ENCODE measurements around the gene MAP2K1. TPM values are rescaled to one million over a fixed set of nuclear protein-coding genes. Genes with fewer than 3 reads are reported as not detected.

Gene MAP2K1
- total RNA-seq, 2 donors from 2014 or later = 121 to 134 TPM

DNA sequence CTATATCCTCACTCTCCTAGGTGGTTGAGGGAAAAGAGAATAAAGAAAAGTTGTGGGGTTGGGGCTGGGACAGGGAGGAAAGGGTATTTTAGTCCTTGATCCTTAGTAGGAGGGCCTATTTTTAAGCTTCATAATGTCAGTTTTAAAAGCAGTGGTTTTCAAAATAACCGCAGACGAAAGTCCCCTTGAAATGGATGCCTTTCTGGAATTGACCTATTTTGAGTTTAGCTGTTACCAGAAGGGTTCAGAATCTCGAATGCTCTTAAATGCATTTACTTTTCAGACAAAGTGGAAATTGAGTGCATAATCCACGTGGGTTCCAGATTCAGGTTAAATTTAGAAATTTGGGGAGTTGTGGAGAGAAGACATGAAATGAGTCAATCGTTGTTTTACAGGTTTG, 16.6 kb downstream of the MAP2K1 start:
- no peaks in the 10 kb centered on the region for H3K36me3 Mint-ChIP-seq
- ATAC-seq = no peak

DNA sequence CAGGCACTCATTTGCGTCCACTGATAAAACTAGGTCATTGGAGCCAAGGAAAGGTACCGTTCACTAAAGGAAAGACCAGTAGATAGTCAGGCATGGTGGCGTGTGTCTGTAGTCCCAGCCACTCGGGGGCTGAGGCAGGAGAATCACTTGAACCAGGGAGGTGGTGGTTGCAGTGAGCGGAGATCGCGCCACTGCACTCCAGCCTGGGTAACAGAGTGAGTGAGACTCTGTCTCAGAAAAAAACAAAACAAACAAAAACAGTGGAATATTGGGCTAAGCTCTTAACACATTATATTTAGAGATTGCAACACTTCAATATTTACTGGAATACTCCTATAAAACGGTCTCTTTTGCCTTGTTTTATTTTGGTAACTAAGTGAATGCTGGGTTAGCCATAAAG, 17.4 kb downstream of the MAP2K1 start:
- peak overlapping the region; percentile 54 for H3K4me3 Mint-ChIP-seq
- DNase-seq (ENCODE audit: low spot score) (no peak), ATAC-seq (no peak)
- no peak overlapping the region for H3K27ac Mint-ChIP-seq
- peaks cover 67 to 74% of the 10 kb centered on the region in 2 donors for H3K4me1 Mint-ChIP-seq (ENCODE audit: low read depth in 2 of 2)
- H3K27me3 Mint-ChIP-seq = no peaks in the 10 kb centered on the region
- H3K9me3 Mint-ChIP-seq = no peaks in the 10 kb centered on the region
- H3K36me3 Mint-ChIP-seq = no peaks in the 10 kb centered on the region

More for the DNA sequence above, 16.6 kb downstream of the MAP2K1 start:
- H3K27me3 Mint-ChIP-seq = no peaks in the 10 kb centered on the region
- peak overlapping the region; percentile 53 to 57 for H3K27ac Mint-ChIP-seq
- no peaks in the 10 kb centered on the region for H3K9me3 Mint-ChIP-seq
- peaks cover 59 to 66% of the 10 kb centered on the region in 2 donors for H3K4me1 Mint-ChIP-seq (ENCODE audit: low read depth in 2 of 2)
- no peak for DNase-seq (ENCODE audit: low spot score)
- H3K4me3 Mint-ChIP-seq = peak overlapping the region; percentile 57

DNA sequence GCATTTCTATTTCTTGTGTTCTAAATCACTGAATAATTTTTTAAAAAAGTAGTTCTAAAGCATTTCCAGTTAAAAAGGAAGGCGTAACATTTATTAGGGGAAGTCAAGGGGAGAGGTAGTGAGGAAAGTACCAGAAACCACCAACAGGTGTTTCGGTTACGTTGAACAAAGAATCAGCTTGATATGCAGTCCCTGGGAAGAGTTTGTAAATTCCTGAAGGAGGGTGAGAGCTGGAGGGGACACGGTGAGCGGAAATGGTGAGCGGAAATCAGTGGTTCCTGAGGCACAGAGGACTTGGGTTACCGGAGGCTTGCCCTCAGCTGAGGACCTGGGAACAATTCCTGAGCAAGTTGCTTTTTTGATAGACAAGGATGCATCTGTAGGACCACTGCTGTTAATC, 17.8 kb downstream of the MAP2K1 start:
- DNase-seq (ENCODE audit: low spot score) (no peak), ATAC-seq (no peak)
- Mint-ChIP-seq H3K27ac (no peak overlapping the region), H3K36me3 (no peaks in the 10 kb centered on the region), H3K27me3 (no peaks in the 10 kb centered on the region), H3K4me3 (peak overlapping the region; percentile 54), H3K9me3 (no peaks in the 10 kb centered on the region), H3K4me1 (ENCODE audit: low read depth in 2 of 2) (peaks cover 71 to 78% of the 10 kb centered on the region in 2 donors)

DNA sequence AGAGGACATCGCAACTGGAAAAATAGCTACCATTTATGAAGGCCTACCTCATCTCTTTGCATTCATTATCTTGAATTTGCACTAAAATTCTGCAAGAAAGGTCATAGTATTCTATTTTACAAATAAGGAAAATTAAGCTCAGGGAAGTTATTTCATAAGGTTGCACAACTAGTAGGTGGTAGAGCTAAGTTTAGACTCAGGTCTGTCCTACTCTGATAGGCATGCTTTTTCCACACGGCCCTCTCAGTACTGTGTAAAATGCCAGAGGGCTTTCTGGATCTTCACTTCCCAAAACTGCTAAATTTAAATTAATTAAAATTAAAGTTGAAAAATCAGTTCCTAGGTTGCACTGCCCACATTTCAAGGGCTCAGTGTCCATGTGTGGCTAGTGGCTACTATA, 18.3 kb downstream of the MAP2K1 start:
- peak overlapping the region; percentile 54 for H3K4me3 Mint-ChIP-seq
- no peaks in the 10 kb centered on the region for H3K9me3 Mint-ChIP-seq
- no peak for DNase-seq (ENCODE audit: low spot score)
- peaks cover 75 to 83% of the 10 kb centered on the region in 2 donors for H3K4me1 Mint-ChIP-seq (ENCODE audit: low read depth in 2 of 2)
- H3K27ac Mint-ChIP-seq = no peak overlapping the region
- no peaks in the 10 kb centered on the region for H3K36me3 Mint-ChIP-seq
- ATAC-seq = no peak
- H3K27me3 Mint-ChIP-seq = no peaks in the 10 kb centered on the region

DNA sequence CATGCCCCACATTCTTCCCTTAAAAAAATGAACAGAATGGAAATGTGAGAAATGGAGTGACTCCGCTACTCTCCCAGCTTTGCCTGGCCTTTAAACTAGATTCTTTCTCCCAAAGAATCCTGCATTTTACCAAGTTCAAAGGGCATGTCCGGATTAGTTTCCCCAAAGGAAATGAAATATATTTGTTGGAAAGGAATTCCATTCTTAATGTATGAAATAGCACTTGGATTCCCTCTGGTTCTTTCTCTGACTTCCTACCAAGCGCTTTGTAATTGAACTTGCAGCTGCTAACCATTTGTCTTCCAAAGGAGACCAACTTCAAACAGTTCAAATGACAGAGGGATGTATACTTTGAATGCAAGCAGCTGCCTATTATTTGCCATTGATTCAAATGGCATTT, 18.9 kb downstream of the MAP2K1 start:
- Mint-ChIP-seq H3K27ac (no peak overlapping the region), H3K27me3 (no peaks in the 10 kb centered on the region), H3K36me3 (no peaks in the 10 kb centered on the region), H3K4me1 (ENCODE audit: low read depth in 2 of 2) (peaks cover 75 to 84% of the 10 kb centered on the region in 2 donors), H3K4me3 (no peak overlapping the region), H3K9me3 (no peaks in the 10 kb centered on the region)
- DNase-seq (ENCODE audit: low spot score) (no peak), ATAC-seq (no peak)

DNA sequence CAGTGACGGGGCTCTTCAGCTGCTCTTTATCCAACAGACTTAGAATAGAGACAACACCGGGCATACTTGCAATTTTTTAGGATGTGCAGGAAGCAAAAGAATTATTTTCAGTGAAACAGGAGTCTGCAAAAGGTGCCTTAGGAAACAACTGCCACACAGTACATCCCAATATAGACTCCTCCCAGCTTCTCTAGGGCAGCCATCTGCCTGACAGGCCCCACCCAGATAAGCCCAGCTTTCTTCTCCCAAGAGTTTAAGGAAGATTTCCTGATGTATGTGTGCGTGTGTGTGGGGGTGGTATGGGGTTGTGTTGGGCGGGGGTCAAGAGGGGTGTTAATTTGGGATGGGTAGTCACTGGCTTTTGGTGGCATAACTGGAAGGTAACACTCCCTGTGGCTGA, 21.5 kb downstream of the MAP2K1 start:
- H3K27me3 Mint-ChIP-seq = no peaks in the 10 kb centered on the region
- H3K4me3 Mint-ChIP-seq = no peak overlapping the region
- DNase-seq (ENCODE audit: low spot score) (no peak), ATAC-seq (no peak)
- H3K27ac Mint-ChIP-seq = peak overlapping the region in 1 of 2 donors; percentile 86
- no peaks in the 10 kb centered on the region for H3K9me3 Mint-ChIP-seq
- no peaks in the 10 kb centered on the region for H3K36me3 Mint-ChIP-seq
- peaks cover 75 to 77% of the 10 kb centered on the region in 2 donors for H3K4me1 Mint-ChIP-seq (ENCODE audit: low read depth in 2 of 2)

DNA sequence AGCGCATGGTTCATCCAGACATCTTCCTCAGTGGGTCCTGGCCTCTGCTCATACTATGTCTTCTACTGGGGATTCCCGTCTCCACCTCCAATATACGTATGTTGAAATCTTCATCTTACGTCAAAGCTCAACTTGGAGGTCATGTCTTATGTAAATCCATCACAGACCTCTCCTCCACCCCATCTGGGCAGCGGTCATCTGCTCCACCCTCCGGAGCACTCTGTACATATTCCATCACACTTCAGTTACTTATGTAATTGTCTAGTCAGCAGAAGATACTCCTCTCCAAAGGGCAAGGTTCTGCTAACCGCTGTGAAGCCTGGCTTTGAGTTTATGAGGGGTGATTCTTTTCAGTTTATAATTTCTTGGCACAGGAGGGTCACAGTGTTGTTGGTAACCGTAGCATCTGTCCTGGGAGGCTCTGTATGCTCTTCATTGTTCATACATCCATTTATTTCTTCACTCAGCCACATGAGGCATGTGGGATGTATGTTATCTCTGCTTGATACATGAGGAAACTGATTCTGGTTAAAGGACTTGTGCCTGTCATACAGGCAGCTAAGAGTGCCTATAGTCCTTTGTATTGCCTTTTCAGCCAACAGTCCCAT, 22.1 kb downstream of the MAP2K1 start:
- DNase-seq (ENCODE audit: low spot score) (no peak), ATAC-seq (no peak)
- H3K9me3 Mint-ChIP-seq = no peaks in the 10 kb centered on the region
- peaks cover 74 to 76% of the 10 kb centered on the region in 2 donors for H3K4me1 Mint-ChIP-seq (ENCODE audit: low read depth in 2 of 2)
- peaks cover 3% of the 10 kb centered on the region for H3K36me3 Mint-ChIP-seq
- H3K27ac Mint-ChIP-seq = peak overlapping the region in 1 of 2 donors; percentile 86
- no peaks in the 10 kb centered on the region for H3K27me3 Mint-ChIP-seq
- H3K4me3 Mint-ChIP-seq = no peak overlapping the region

DNA sequence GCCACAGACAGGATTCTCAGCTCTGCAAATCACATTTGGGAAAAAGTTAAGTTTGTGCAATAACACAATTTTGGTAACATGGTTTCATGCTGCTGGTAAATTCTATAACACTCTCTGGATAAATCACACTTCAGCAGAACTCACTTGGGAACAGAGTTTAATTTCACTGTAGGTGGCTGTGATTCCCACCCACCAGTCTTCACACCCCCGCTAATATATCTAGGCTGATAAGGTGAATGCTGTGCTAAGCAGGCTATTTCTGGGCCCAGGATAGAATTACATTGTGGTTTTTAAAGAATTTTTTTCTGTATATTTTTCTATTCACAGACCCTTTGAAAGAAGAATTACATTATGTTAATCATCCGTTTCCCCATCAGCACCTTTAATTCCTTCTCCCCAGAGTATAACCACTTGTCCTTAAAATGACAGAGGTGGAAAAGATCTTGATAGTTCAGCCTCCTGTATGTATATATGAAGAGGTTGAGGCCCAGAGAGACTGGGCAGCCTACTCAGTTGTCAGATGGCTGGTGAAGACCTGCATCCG, 22.9 kb downstream of the MAP2K1 start:
- Mint-ChIP-seq H3K4me3 (peak overlapping the region; percentile 85), H3K27me3 (no peaks in the 10 kb centered on the region), H3K9me3 (no peaks in the 10 kb centered on the region), H3K36me3 (peaks cover 11% of the 10 kb centered on the region), H3K27ac (peak overlapping the region; percentile 83 to 86), H3K4me1 (ENCODE audit: low read depth in 2 of 2) (peaks cover 76% of the 10 kb centered on the region in 2 donors)
- ATAC-seq (no peak), DNase-seq (ENCODE audit: low spot score) (no peak)

DNA sequence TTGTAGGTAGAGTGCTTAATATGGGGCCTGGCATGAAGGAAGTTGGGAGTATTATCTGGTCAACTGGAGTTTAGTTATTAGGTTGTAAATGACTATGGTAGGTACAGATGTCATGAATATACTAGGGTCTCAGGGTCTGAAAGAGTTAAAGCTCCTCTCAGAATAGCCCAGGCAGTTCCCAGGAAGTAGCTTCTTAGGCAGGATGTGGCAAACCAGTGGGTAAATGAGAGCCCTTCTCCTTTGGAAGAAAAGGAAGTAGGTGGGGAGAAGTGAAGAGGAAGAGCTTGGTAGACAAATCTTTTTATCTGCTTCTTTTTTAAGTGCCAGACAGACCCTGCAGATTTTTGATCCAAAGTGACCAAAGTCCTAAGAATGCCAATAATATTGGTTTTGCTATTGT, 24.5 kb downstream of the MAP2K1 start:
- DNase-seq (ENCODE audit: low spot score) (no peak), ATAC-seq (no peak)
- Mint-ChIP-seq H3K36me3 (peaks cover 11% of the 10 kb centered on the region), H3K9me3 (no peaks in the 10 kb centered on the region), H3K4me1 (ENCODE audit: low read depth in 2 of 2) (peaks cover 81 to 84% of the 10 kb centered on the region in 2 donors), H3K4me3 (peak overlapping the region; percentile 85), H3K27me3 (no peaks in the 10 kb centered on the region), H3K27ac (peak overlapping the region; percentile 83 to 86)

DNA sequence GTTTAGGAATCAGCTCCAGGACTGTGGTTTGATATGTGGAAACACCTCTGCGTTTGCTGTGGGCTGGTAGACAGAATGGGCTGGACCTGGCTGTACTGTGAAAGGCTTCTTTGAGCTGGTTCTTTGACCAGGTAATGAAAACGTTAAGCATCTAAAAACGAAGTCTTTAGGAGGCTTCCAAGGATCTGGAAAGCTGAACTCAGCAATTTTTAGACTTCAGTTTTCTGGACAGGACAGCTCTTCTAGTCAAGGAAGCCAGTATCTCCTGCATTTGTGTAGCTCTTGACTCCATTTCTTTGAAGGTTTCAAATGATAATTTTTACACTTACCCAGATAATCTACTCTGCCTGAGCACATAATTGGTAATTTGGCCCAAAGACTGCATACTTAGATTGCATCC, 25.5 kb downstream of the MAP2K1 start:
- no peak for ATAC-seq
- no peak overlapping the region for H3K4me3 Mint-ChIP-seq
- peaks cover 11% of the 10 kb centered on the region for H3K36me3 Mint-ChIP-seq
- H3K27ac Mint-ChIP-seq = no peak overlapping the region
- peaks cover 81 to 85% of the 10 kb centered on the region in 2 donors for H3K4me1 Mint-ChIP-seq (ENCODE audit: low read depth in 2 of 2)
- H3K27me3 Mint-ChIP-seq = no peaks in the 10 kb centered on the region
- no peaks in the 10 kb centered on the region for H3K9me3 Mint-ChIP-seq
- DNase-seq (ENCODE audit: low spot score) = no peak

DNA sequence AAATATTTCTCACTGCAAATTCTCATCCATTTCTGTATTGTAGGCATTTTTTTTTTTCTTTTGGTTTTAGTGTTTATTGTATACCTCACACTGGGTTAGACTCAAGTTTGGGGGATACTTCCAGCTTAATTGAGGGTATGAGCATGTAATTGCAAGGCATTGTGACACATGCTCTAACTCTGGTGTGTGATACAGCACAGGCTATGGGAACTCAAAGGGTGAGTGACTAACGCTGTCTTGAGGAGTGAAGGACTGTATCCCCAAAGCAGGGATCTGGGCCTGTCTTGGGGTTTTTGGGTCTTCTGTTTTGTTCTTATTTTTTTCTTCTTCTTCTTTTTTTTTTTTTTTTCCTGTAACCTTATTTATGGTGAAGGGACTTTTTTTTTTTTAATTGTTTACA, 26.9 kb downstream of the MAP2K1 start:
- Mint-ChIP-seq H3K36me3 (peaks cover 11% of the 10 kb centered on the region), H3K4me1 (ENCODE audit: low read depth in 2 of 2) (peaks cover 72 to 75% of the 10 kb centered on the region in 2 donors), H3K9me3 (no peaks in the 10 kb centered on the region), H3K4me3 (no peak overlapping the region), H3K27ac (peak overlapping the region in 1 of 2 donors; percentile 36), H3K27me3 (no peaks in the 10 kb centered on the region)
- DNase-seq (ENCODE audit: low spot score) (no peak), ATAC-seq (no peak)

DNA sequence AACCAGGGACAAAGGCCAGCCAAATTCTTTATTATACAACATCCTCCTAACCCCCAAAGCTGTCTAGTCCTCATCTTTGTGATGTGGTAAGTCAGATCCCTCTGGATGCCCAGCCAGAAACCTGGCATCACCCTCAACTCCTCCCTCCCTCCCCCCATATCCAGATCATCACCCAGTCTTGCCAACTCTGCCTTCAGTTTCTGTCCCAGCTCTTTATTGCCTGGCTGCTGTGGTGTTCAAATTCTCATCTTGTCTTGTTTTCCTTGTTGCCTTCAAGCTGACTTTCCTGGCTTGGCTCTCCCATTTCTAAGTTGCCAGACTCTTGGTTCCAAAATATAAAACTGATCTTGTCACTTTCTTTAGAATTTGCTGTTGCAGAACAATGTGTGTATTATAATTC, 28.6 kb downstream of the MAP2K1 start:
- Mint-ChIP-seq H3K36me3 (peaks cover 11% of the 10 kb centered on the region), H3K27me3 (no peaks in the 10 kb centered on the region), H3K27ac (peak overlapping the region in 1 of 2 donors; percentile 25), H3K9me3 (no peaks in the 10 kb centered on the region), H3K4me3 (no peak overlapping the region), H3K4me1 (ENCODE audit: low read depth in 2 of 2) (peaks cover 54 to 60% of the 10 kb centered on the region in 2 donors)
- no peak for DNase-seq (ENCODE audit: low spot score)
- no peak for ATAC-seq

DNA sequence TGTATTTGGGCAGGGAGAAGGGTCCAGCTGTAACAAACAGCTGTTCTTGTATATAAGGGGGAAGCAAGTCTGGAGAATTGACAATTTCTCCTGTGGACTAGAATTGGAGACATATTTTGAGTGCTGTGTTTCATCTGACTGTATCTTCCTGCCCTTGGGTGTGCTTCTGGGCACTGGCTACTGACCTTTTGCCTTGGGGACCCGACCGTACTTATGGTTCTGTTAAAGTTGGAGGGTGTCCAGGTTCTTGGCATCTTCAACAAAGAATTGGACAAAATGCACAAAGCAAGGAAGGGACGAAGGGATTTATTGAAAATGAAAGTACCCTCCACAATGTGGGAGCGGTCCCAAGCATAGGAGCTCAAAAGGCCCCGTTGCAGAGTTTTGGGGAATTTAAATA, 31.0 kb downstream of the MAP2K1 start:
- Mint-ChIP-seq H3K27ac (no peak overlapping the region), H3K27me3 (no peaks in the 10 kb centered on the region), H3K36me3 (peaks cover 11% of the 10 kb centered on the region), H3K9me3 (no peaks in the 10 kb centered on the region), H3K4me1 (ENCODE audit: low read depth in 2 of 2) (peaks cover 46 to 51% of the 10 kb centered on the region in 2 donors), H3K4me3 (no peak overlapping the region)
- DNase-seq (ENCODE audit: low spot score) = no peak
- no peak for ATAC-seq

DNA sequence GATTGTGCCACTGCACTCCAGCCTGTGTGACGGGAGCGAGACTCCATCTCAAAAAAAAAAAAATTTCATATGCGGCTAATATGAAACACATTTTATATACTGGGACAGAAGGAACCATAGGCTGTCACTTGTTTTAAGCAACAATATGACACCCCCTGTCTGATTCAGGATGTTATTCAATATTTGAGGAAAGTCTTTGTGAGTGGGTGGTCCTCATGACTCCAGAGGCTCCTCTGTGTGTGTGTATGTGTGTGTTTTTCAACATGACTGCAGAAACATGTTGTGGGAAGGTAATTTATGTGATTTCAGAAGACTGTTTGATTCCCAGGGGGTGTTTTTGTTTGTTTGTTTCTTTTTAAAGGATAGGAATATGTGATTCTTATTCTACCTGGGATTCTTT, 32.8 kb downstream of the MAP2K1 start:
- no peak for DNase-seq (ENCODE audit: low spot score)
- no peak overlapping the region for H3K27ac Mint-ChIP-seq
- no peak overlapping the region for H3K4me3 Mint-ChIP-seq
- ATAC-seq = no peak
- no peaks in the 10 kb centered on the region for H3K9me3 Mint-ChIP-seq
- no peaks in the 10 kb centered on the region for H3K27me3 Mint-ChIP-seq
- peaks cover 2% of the 10 kb centered on the region for H3K36me3 Mint-ChIP-seq
- peaks cover 40 to 47% of the 10 kb centered on the region in 2 donors for H3K4me1 Mint-ChIP-seq (ENCODE audit: low read depth in 2 of 2)

DNA sequence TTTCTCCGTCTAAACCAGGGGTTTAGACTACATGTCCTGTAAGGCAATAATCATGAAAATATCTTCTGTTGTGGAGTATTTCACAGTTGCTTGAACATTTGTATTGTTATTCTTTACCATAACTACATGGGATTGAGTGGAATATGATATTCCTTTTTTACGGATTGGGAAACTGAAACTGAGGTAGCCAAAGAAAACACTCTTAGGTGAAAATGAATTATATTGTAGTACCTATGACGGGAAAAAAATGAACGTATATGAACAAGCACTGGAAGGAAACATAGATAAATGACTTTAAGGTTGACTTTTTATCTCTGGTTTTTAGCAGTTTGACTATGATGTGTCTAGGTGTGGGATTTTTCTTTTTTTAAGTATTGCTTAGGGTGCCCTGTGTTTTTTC, 35.6 kb downstream of the MAP2K1 start:
- no peak for DNase-seq (ENCODE audit: low spot score)
- H3K9me3 Mint-ChIP-seq = no peaks in the 10 kb centered on the region
- no peak for ATAC-seq
- H3K36me3 Mint-ChIP-seq = no peaks in the 10 kb centered on the region
- peaks cover 36 to 42% of the 10 kb centered on the region in 2 donors for H3K4me1 Mint-ChIP-seq (ENCODE audit: low read depth in 2 of 2)
- no peaks in the 10 kb centered on the region for H3K27me3 Mint-ChIP-seq
- no peak overlapping the region for H3K4me3 Mint-ChIP-seq
- H3K27ac Mint-ChIP-seq = peak overlapping the region in 1 of 2 donors; percentile 14
